Osteoblast (primary cell): ENCODE results near the gene SLC13A1. TPM values are rescaled to one million over a fixed set of nuclear protein-coding genes. Genes with fewer than 3 reads are reported as not detected.

Source experiments
- DNase-seq: peaks from one replicate; pipeline ENCODE4 v3.0.0; 2011; ENCODE audit warnings: low spot score, mixed read lengths; ENCODE audit not compliant: insufficient read length; ENCODE audit errors: missing footprints
- H2AFZ ChIP-seq: 2 replicates; pipeline ENCODE4 v1.6.0; 2011; ENCODE audit warnings: mild to moderate bottlenecking, low read length
- H3K27ac ChIP-seq: 2 replicates; pipeline ENCODE4 v1.5.1; 2011; ENCODE audit warnings: mild to moderate bottlenecking, low read depth, low read length, moderate library complexity
- H3K27me3 ChIP-seq: 2 replicates; pipeline ENCODE4 v1.6.0; 2012; ENCODE audit warnings: mild to moderate bottlenecking, control low read depth, inconsistent platforms, low read length, moderate library complexity; ENCODE audit not compliant: insufficient read depth
- H3K36me3 ChIP-seq: 2 replicates; pipeline ENCODE4 v1.5.1; 2011; ENCODE audit warnings: mild to moderate bottlenecking, low read length, control low read depth, moderate library complexity; ENCODE audit not compliant: insufficient read depth
- H3K4me1 ChIP-seq: 2 replicates; pipeline ENCODE4 v1.5.1; 2011; ENCODE audit warnings: mild to moderate bottlenecking, low read length, control low read depth, moderate library complexity; ENCODE audit not compliant: insufficient read depth
- H3K4me2 ChIP-seq: 2 replicates; pipeline ENCODE4 v1.6.0; 2011; ENCODE audit warnings: mild to moderate bottlenecking, low read length; ENCODE audit not compliant: insufficient read depth
- H3K4me3 ChIP-seq: fragments of 200-600 bp; sonication (generic); 3 replicates; pipeline ENCODE4 v1.5.1; 2012; ENCODE audit warnings: mild to moderate bottlenecking, low read length, inconsistent platforms; ENCODE audit not compliant: insufficient read depth
- H3K79me2 ChIP-seq: 2 replicates; pipeline ENCODE4 v1.6.0; 2012; ENCODE audit warnings: mild to moderate bottlenecking, low read length, control low read depth, inconsistent platforms; ENCODE audit not compliant: insufficient read depth
- H3K9me3 ChIP-seq: 2 replicates; pipeline ENCODE4 v1.5.1; 2011; ENCODE audit warnings: low read depth, low read length, control low read depth
- H4K20me1 ChIP-seq: 2 replicates; pipeline ENCODE4 v1.6.0; 2012; ENCODE audit warnings: mild to moderate bottlenecking, low read length, control low read depth; ENCODE audit not compliant: insufficient read depth
- total RNA-seq: library from RNA; depleted of rRNA; stranded (reverse); fragments of >200 nt; gene quantifications from 2 replicates; pipeline ENCODE4 v1.2.3, GENCODE V29; 2012
- TF ChIP-seq, protein P1 (sequence below): IDR thresholded peaks from 2 replicates; pipeline ENCODE4 v1.5.1; 2011; ENCODE audit warnings: mild to moderate bottlenecking, low read depth, low read length, moderate library complexity; ENCODE audit errors: extremely low read depth

The SLC13A1 gene
- not detected in 2 replicates for total RNA-seq

DNA sequence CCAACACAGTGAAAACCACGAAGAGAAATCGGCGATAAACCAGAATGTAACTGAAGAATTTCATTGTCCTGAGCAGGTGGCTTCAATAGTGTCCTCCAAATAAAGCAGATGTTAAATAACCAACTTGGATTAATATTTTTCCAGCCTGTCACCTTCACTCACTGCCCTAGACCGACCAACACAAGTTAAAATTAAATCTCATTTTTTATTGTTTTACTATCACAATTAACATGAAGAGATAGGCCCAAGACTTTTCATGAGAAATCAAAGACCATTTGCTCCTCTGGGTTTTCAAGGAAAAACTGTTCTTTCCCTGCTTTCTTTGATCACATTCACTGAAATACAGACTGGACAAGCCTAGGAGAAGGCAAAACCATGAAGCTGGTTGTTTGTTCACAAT is at the start of gene SLC13A1:
TSS of gene SLC13A1 (minus strand) at position 87 of the 400 bp plus-strand sequence. CDS start at position 64, 23 bp downstream.
- no peak for DNase-seq
- no peaks in the 10 kb centered on the region for H3K36me3 ChIP-seq
- no peaks in the 10 kb centered on the region for H4K20me1 ChIP-seq
- no peak within 1 kb of the TSS for H2AFZ ChIP-seq
- H3K4me3 ChIP-seq: no peak within 1 kb of the TSS
- H3K27ac ChIP-seq: no peak within 1 kb of the TSS
- no peaks in the 10 kb centered on the region for H3K79me2 ChIP-seq
- no peaks in the 10 kb centered on the region for H3K4me1 ChIP-seq
- H3K9me3 ChIP-seq: no peaks in the 10 kb centered on the region
- H3K27me3 ChIP-seq: no peaks in the 10 kb centered on the region
- H3K4me2 ChIP-seq: no peak within 1 kb of the TSS
- TF ChIP-seq, protein P1, sequence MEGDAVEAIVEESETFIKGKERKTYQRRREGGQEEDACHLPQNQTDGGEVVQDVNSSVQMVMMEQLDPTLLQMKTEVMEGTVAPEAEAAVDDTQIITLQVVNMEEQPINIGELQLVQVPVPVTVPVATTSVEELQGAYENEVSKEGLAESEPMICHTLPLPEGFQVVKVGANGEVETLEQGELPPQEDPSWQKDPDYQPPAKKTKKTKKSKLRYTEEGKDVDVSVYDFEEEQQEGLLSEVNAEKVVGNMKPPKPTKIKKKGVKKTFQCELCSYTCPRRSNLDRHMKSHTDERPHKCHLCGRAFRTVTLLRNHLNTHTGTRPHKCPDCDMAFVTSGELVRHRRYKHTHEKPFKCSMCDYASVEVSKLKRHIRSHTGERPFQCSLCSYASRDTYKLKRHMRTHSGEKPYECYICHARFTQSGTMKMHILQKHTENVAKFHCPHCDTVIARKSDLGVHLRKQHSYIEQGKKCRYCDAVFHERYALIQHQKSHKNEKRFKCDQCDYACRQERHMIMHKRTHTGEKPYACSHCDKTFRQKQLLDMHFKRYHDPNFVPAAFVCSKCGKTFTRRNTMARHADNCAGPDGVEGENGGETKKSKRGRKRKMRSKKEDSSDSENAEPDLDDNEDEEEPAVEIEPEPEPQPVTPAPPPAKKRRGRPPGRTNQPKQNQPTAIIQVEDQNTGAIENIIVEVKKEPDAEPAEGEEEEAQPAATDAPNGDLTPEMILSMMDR: no peak

GRCh38 chr7:123244768-123245167 is 45.0 kb upstream of the SLC13A1 start:
- DNase-seq: no peak
- TF ChIP-seq, protein P1: no peak
- H3K79me2 ChIP-seq: no peaks in the 10 kb centered on the region
- no peaks in the 10 kb centered on the region for H3K9me3 ChIP-seq
- no peaks in the 10 kb centered on the region for H3K4me1 ChIP-seq
- no peak overlapping the region for H2AFZ ChIP-seq
- no peaks in the 10 kb centered on the region for H3K36me3 ChIP-seq
- no peak overlapping the region for H3K27ac ChIP-seq
- no peak overlapping the region for H3K4me2 ChIP-seq
- H3K27me3 ChIP-seq: no peaks in the 10 kb centered on the region
- no peaks in the 10 kb centered on the region for H4K20me1 ChIP-seq
- H3K4me3 ChIP-seq: no peak overlapping the region

DNA sequence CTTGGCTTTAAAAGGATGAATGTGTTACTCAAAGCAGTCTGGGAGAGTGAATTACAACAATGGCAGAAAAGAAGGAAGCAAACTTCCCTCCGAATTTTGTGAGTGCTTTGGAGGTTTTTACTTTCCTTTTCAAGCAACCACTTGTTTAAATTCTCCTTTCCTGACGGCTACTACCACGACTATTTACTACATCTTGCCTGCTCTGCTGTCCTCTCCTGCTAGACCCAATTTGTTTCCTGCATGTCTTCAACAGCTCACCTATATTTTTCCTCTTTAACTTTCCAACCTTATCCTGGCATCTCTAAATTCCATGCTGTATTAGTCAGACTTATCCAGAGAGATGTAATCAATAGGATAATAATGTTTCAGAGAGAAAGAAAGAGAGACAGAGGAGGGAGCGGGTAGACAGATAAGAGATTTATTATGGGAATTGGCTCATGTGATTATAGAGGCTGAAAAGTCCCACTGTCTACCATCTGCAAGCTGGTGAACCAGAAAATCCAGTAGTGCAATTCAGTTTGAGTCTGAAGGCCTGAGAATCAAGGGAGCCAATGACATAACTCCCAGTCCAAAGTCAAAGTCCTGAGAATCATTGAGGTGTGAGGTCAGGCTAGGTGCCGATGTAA is 42.8 kb upstream of the SLC13A1 start:
- TF ChIP-seq, protein P1: no peak
- H3K4me2 ChIP-seq: no peak overlapping the region
- H4K20me1 ChIP-seq: no peaks in the 10 kb centered on the region

DNA sequence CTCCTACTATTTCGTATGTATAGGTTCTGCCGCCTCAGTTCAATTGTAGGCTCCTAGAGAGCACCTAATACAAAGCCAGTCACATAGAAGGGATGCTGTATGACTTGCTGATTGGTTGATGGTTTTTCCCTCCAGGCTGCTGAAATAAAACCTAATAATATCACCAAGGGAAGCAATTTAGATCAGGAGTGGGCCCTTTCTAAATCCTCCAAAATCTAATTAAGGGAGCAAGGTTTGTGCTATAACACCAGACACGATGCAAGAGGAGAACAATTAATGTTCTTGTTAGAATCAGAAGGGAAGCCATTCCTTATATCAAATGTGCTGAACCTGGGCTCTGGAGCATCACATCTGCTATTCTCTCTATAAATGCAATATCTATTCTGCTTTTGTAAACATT is 42.0 kb upstream of the SLC13A1 start:
- no peak for DNase-seq
- H3K27ac ChIP-seq: no peak overlapping the region

More for the DNA sequence above, 42.8 kb upstream of the SLC13A1 start:
- no peak for DNase-seq
- Histone ChIP-seq H3K4me1 (no peaks in the 10 kb centered on the region), H2AFZ (no peak overlapping the region), H3K27ac (no peak overlapping the region), H3K4me3 (no peak overlapping the region), H3K27me3 (no peaks in the 10 kb centered on the region), H3K9me3 (no peaks in the 10 kb centered on the region), H3K79me2 (no peaks in the 10 kb centered on the region), H3K36me3 (no peaks in the 10 kb centered on the region)

More for the DNA sequence above, 42.0 kb upstream of the SLC13A1 start:
- no peaks in the 10 kb centered on the region for H3K79me2 ChIP-seq
- H4K20me1 ChIP-seq: no peaks in the 10 kb centered on the region
- TF ChIP-seq, protein P1: no peak
- no peak overlapping the region for H3K4me3 ChIP-seq
- no peak overlapping the region for H2AFZ ChIP-seq
- H3K9me3 ChIP-seq: no peaks in the 10 kb centered on the region
- H3K4me1 ChIP-seq: no peaks in the 10 kb centered on the region
- no peaks in the 10 kb centered on the region for H3K27me3 ChIP-seq
- H3K4me2 ChIP-seq: no peak overlapping the region
- no peaks in the 10 kb centered on the region for H3K36me3 ChIP-seq
